ENCODE measurements around the gene ICE2. TPM values are rescaled to one million over a fixed set of nuclear protein-coding genes. Genes with fewer than 3 reads are reported as not detected.

The ICE2 gene
- total and polyA plus RNA-seq, 2 of the 8 experiments (the other 6 are each of a cell fraction or from before 2014, with no cell fraction given), result 40.0 to 87.3 TPM

DNA sequence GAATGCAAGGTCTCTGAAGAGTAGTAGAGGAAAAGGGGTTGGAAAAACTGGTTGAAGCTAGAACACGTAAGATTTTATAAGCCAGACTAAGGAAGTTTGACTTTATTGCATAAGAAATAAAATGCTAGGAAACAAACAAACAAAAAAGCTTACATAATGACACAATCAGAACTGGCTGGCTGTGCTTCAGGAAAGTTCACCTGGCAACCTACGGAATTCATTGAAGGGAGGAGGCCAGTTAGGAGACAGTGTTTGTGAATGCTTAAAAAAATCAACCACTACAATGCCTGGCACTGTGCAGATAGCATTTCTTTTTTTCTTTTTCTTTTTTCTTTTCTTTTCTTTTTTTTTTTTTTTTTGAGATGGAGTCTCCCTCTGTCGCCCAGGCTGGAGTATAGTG is 1.9 kb upstream of the ICE2 start (continued):
- TF ChIP-seq, protein P1, sequence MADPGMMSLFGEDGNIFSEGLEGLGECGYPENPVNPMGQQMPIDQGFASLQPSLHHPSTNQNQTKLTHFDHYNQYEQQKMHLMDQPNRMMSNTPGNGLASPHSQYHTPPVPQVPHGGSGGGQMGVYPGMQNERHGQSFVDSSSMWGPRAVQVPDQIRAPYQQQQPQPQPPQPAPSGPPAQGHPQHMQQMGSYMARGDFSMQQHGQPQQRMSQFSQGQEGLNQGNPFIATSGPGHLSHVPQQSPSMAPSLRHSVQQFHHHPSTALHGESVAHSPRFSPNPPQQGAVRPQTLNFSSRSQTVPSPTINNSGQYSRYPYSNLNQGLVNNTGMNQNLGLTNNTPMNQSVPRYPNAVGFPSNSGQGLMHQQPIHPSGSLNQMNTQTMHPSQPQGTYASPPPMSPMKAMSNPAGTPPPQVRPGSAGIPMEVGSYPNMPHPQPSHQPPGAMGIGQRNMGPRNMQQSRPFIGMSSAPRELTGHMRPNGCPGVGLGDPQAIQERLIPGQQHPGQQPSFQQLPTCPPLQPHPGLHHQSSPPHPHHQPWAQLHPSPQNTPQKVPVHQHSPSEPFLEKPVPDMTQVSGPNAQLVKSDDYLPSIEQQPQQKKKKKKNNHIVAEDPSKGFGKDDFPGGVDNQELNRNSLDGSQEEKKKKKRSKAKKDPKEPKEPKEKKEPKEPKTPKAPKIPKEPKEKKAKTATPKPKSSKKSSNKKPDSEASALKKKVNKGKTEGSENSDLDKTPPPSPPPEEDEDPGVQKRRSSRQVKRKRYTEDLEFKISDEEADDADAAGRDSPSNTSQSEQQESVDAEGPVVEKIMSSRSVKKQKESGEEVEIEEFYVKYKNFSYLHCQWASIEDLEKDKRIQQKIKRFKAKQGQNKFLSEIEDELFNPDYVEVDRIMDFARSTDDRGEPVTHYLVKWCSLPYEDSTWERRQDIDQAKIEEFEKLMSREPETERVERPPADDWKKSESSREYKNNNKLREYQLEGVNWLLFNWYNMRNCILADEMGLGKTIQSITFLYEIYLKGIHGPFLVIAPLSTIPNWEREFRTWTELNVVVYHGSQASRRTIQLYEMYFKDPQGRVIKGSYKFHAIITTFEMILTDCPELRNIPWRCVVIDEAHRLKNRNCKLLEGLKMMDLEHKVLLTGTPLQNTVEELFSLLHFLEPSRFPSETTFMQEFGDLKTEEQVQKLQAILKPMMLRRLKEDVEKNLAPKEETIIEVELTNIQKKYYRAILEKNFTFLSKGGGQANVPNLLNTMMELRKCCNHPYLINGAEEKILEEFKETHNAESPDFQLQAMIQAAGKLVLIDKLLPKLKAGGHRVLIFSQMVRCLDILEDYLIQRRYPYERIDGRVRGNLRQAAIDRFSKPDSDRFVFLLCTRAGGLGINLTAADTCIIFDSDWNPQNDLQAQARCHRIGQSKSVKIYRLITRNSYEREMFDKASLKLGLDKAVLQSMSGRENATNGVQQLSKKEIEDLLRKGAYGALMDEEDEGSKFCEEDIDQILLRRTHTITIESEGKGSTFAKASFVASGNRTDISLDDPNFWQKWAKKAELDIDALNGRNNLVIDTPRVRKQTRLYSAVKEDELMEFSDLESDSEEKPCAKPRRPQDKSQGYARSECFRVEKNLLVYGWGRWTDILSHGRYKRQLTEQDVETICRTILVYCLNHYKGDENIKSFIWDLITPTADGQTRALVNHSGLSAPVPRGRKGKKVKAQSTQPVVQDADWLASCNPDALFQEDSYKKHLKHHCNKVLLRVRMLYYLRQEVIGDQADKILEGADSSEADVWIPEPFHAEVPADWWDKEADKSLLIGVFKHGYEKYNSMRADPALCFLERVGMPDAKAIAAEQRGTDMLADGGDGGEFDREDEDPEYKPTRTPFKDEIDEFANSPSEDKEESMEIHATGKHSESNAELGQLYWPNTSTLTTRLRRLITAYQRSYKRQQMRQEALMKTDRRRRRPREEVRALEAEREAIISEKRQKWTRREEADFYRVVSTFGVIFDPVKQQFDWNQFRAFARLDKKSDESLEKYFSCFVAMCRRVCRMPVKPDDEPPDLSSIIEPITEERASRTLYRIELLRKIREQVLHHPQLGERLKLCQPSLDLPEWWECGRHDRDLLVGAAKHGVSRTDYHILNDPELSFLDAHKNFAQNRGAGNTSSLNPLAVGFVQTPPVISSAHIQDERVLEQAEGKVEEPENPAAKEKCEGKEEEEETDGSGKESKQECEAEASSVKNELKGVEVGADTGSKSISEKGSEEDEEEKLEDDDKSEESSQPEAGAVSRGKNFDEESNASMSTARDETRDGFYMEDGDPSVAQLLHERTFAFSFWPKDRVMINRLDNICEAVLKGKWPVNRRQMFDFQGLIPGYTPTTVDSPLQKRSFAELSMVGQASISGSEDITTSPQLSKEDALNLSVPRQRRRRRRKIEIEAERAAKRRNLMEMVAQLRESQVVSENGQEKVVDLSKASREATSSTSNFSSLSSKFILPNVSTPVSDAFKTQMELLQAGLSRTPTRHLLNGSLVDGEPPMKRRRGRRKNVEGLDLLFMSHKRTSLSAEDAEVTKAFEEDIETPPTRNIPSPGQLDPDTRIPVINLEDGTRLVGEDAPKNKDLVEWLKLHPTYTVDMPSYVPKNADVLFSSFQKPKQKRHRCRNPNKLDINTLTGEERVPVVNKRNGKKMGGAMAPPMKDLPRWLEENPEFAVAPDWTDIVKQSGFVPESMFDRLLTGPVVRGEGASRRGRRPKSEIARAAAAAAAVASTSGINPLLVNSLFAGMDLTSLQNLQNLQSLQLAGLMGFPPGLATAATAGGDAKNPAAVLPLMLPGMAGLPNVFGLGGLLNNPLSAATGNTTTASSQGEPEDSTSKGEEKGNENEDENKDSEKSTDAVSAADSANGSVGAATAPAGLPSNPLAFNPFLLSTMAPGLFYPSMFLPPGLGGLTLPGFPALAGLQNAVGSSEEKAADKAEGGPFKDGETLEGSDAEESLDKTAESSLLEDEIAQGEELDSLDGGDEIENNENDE (IDR thresholded peaks at IDR 0.05; ENCODE audit: insufficient replicate concordance, low read length), result no peak
- no peak for TF ChIP-seq KDM1A (IDR thresholded peaks at IDR 0.05; ENCODE audit: borderline replicate concordance, low read length)
- TF ChIP-seq YY1 (IDR thresholded peaks at IDR 0.05; ENCODE audit: low read depth, low read length), result no peak
- TF ChIP-seq NRF1 (IDR thresholded peaks at IDR 0.05; ENCODE audit: low read depth, low read length), result no peak
- no peak for TF ChIP-seq BRCA1 (IDR thresholded peaks at IDR 0.05; ENCODE audit: low read depth, low read length)
- TF ChIP-seq KDM5A (IDR thresholded peaks at IDR 0.05; ENCODE audit: low read length), result no peak
- TF ChIP-seq CBX5 (IDR thresholded peaks at IDR 0.05; ENCODE audit: low read depth, low read length), result no peak
- TF ChIP-seq GABPA (IDR thresholded peaks at IDR 0.05; ENCODE audit: borderline replicate concordance, insufficient read depth, low read length), result no peak
- no peak for TF ChIP-seq POU5F1 (IDR thresholded peaks at IDR 0.05; ENCODE audit: low read depth, low read length)
- TF ChIP-seq HDAC2 (IDR thresholded peaks at IDR 0.05; ENCODE audit: borderline replicate concordance in 1 of 2, low read depth in 2 of 2, low read length in 2 of 2), result no peak
- TF ChIP-seq CREB1 (IDR thresholded peaks at IDR 0.05), result no peak
- TF ChIP-seq JUN (IDR thresholded peaks at IDR 0.05; ENCODE audit: low read depth, low read length), result no peak

Measured in H1 (cell line).